Effector CD4-positive, alpha-beta T cell (primary cell): ENCODE results near the gene PPP3R1.

ENCODE experiments used
- DNase-seq: peaks from one replicate; pipeline ENCODE4 v3.0.0-alpha.2; 2020

Gene PPP3R1

GRCh38 chr2:68256093-68256450 lies 3.7 kb upstream of the PPP3R1 start:
- no peak for DNase-seq

GRCh38 chr2:68253219-68254068 lies 1.1 kb upstream of the PPP3R1 start:
- DNase-seq = no peak

DNA sequence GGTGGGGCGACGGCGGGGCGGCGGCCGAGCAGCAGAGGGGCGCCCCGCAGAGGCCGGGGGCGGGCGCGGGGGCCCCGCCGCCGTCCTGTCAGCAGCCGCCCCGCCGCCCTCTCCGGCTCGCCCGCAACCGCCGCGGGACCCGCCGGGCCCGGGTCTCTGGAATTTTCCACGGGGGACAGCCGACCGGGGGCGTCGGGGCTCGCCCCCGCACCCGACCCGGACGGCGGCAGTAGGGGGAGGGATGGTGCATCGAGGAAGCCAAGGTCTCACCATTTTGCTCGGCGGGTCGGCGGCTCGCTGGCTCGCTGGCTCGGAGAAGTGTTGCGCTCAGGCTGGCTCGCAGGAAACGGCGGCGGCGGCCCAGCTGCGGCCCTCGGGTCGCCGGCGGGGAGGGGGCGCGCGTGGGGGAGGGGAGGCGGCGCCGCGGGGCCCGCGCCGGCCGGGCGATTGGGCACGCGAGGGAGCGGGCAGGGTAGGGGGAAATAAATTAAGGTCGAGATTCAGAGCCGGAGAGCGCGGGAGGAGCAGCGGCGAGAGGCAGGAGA lies 405 bp downstream of the PPP3R1 start:
- peak; percentile 28 for DNase-seq

DNA sequence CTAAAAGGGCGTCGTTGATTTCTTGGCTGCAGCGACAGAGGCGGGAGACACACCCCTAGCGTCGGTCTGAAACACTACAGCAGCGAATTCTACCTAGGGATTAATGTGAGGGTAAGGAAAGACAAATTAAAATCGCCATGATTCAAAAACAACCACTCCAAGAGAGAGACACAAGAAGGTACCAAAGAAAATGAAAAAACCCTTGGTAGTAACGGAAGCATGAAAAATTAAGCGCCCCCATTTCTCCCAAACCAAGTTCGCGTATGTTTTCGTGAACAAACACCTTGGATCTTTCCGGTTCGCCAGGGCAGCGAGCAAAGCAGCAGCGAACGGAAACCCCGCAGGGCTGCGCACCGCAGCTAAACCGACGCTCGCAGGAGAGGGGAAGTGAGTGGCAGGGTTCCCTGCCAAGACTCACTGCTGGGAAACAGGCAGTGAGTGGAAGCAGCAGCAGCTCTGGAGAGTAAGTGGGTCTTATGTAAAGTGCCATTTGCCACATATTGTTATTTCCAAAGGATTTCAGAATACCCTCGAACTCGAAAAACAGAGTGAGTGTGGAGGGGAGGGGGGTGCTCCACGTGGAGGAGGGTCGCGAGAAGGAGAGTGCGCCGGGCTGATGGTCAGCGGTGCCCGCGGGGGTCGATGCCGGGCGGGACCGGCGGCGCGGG lies 1.0 kb downstream of the PPP3R1 start:
- peak; percentile 70 for DNase-seq

- no peak for DNase-seq
Measured at GRCh38 chr2:68250652-68251186, 1.6 kb downstream of the PPP3R1 start.

GRCh38 chr2:68250196-68250595 lies 2.1 kb downstream of the PPP3R1 start:
- no peak for DNase-seq

- no peak for DNase-seq
Measured at GRCh38 chr2:68248806-68249205, 3.5 kb downstream of the PPP3R1 start.

DNA sequence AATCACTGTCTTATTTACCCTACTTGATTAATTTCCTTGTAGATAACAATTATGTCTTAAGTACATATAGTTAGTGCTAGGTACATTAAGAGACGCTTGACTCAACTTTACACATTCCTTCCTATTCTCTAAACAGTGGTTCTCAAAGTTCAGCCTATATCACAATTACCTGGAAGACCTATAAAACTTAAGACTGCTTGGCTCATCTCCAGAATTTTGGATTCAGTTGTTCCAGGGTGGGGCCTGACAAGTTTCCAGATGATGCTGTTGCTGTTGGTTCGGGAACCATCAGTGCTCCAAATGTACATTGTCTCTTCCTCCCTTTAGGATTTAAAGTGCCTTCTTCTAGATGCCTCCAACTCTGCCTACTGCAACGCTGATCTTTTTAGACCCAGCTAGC lies 4.0 kb downstream of the PPP3R1 start:
- no peak for DNase-seq

- DNase-seq = no peak
Measured at GRCh38 chr2:68246396-68246795, 5.9 kb downstream of the PPP3R1 start.

- DNase-seq = no peak
Measured at GRCh38 chr2:68245672-68246071, 6.7 kb downstream of the PPP3R1 start.

DNA sequence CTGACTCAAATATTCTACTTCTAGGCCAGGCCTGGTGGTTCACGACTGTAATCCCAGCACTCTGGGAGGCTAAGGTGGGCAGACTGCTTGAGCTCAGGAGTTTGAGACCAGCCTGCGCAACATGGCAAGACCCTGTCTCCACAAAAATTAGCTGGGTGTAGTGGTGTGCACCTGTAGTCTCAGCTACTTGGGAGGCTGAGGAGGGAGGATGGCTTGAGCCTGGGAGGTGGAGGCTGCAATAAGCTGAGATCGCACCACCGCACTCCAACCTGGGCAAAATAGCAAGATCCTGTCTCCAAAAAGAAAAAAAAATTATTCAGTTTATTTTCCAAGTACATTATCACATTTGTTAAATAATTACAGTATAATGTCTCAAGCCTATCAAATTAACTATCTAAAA lies 7.3 kb downstream of the PPP3R1 start:
- DNase-seq = no peak

DNA sequence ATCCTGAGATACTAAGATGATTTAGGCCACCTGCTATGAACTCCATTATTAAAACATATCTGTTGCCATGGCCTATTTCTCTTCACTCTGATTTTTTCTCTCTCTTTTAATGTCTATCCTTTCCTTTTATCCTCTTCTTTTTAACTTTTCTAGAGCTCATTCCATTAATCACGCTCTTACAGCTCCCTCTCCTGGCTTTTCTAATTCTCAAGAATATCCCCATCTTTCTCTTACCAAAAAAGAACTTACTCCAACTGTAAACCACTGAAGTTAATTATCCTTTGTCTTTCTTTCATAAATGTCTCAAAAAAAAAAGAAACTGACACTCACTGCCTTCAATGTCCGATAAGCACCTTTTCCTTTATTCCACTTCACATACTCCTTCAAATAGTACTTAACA lies 7.9 kb downstream of the PPP3R1 start:
- DNase-seq = no peak

DNA sequence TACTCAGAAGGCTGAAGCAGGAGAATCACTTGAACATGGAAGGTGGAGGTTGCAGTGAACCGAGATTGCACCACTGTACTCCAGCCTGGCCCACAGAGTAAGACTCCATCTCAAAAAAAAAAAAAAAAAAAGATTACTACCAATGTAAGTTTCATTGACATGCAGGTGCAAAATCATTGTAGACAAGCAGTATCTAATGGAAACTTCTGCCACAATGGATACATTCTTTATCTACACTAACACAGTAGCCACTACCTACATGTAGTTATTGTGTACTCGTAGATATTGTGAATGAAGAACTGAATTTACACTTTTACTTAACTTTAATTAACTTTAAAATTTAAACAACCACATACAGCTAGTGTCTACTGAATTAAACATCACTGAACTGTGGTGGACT lies 10.6 kb downstream of the PPP3R1 start:
- no peak for DNase-seq

DNA sequence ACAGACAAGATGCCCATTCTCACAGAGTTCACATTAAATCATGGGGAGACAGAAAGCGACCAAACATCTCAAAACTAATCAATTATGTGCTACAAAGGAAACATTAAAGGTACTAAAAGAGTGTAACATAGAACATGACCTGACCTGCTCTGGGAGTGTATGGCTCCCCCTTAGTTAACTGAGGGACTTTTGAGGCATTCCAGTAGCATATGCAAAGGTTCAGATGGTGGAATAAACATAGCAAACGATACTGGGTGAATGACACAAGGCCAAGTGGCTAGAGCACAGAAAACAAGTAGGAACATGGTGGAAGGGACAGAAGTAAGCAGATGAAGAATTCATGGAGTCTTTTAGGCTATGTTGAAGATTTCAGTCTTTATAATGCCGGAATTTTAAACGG lies 11.9 kb downstream of the PPP3R1 start:
- no peak for DNase-seq

DNA sequence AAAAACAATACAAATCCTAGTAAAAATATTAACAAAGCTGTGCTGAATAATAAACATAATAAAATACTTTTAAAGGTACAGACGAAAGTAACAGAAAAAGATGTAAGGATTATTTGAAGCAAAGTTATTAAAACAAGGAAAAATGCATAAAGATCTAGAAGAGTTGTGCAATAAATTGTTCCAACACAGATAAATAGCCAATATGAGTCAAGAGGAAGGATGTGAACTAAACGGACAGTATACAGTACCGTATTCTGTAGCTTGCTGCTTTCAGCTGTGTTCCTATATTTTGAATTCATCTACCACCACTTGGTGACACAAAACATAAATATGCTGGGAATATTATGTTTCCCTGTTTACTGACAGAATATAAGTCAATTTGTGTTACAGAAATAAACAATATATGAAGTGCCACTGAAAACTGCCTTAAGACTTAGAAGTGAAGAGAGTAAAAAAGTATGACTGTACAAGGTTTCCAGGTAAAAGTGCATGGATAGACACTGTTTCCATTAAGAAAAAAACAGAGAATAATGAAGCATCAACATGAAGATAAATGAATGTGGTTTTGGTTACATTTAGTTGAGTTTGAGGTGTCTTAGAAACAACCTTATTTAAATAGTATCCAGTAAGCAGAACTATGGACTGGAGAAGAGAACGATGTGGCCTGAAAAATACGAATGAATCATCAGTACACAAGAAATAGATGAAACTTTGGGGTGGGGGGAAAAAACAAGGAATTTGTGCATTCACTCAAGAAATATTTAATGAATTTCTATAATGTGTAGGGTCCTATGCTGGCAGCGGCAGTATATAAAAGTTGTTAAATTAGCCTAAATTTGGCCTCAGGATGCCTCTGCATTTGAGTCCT lies 13.1 kb downstream of the PPP3R1 start:
- DNase-seq = no peak

- no peak for DNase-seq
Measured at GRCh38 chr2:68237976-68238580, 14.3 kb downstream of the PPP3R1 start.

DNA sequence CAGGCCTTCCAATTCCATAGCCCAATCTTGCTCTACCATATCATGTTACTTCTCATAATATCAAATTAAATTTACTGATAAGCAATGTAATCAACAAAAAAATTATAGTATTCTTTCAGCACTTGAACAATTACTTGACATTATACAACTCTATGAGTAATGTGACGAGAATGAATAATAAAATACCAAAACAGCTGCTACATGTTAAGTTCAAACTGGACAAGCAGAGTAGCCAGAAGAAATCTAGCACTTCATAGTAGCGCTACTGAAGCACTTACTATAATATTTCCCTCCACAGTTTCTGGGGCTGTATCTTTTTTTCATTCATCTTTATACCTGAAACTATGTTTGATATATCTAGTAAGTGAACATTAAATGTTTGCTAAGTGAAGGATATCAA lies 14.9 kb downstream of the PPP3R1 start:
- DNase-seq = no peak

GRCh38 chr2:68236876-68237275 lies 15.5 kb downstream of the PPP3R1 start:
- DNase-seq = no peak

DNA sequence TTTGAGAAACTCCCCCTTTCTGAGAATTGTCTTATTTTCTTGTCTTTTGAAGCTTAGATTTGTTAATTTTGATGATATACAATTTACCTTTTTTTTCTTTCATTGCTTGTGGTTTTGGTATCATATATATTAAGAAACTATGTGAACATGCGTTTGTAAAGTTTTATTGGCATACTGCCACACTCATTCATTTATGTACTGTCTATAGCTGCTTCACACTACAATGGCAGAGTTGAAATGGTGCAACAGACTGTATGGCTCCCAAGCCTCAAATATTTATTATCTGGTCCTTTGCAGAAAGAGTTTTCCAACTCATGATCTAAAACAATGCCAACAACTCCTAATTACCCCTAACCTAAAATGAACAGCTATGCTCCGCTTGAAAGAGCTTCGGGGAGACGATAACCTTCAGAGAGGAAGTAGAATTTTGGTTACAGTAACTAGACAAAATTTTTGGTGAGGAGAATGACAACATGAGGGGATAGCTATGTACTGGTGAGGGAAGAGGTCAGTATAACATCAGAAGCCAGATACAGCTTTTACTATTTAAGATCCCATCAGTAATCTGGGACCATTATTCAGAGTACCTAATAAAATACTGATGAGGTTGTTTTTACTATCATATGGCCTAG lies 16.1 kb downstream of the PPP3R1 start:
- DNase-seq = no peak

DNA sequence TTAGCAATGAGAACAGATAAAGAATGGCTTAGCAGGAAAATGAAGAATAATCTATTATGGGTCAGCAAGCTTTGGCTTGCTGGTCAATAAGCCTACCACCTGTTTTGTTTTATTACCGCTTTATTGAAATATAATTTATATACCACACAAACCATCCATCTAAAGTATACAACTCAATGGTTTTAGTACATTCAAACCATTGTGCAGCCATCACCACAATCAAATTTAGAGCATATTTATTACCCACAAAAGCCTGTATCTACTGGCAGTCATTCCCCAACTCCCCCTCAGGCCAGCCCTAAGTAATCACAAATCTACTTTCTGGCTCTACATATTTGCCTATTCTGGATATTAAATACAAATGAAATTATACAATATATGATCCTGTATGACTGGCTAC lies 17.2 kb downstream of the PPP3R1 start:
- DNase-seq = no peak

- no peak for DNase-seq
Measured at GRCh38 chr2:68234405-68234804, 17.9 kb downstream of the PPP3R1 start.

- no peak for DNase-seq
Measured at GRCh38 chr2:68231061-68231372, 21.3 kb downstream of the PPP3R1 start.
